Measurements from ENCODE around the gene PTER.
A peak's percentile ranks its signal among the peaks of the same experiment; 100 is the strongest.

PTER gene

DNA sequence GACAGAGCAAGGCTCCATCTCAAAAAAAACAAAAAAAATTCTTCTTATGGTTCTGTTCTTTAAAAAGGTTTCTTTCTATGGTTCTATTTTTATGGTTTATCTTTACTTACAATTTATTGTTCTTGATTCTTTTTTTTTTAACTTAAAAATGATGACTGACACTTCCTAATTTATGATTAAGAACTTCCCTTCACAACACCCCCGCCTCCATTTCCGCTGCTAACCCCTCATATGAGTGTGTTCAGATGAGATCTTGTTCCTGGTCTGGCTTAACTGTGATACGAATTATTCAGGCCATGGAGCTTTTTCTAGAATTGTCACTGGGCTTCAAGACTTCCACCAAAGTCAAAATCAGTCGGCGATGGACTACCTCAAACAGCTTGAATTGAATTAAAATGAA is 33.9 kb downstream of the PTER start:
- peak; percentile 2 to 3 for DNase-seq (ENCODE audit: low read depth in 2 of 2)

DNA sequence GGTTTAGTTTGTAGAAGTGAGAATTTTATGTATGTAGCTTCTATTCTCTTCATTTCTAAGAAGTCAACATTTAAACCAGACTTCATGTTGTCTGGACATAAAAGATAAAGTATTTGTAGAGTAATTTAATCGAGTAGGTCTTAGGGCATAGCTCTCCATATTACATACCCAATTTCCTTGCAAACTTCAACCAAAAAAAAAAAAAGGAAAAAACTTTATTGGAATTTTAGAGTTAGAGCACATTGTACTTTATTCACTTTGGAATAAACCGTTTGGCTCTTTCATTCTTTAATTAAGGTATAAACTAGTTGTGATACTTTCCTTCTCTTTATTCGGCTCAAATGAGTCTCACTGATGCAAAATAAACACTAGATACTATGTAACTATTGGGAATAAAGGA is 36.0 kb downstream of the PTER start:
- DNase-seq (ENCODE audit: low read depth in 2 of 2): no peak

DNA sequence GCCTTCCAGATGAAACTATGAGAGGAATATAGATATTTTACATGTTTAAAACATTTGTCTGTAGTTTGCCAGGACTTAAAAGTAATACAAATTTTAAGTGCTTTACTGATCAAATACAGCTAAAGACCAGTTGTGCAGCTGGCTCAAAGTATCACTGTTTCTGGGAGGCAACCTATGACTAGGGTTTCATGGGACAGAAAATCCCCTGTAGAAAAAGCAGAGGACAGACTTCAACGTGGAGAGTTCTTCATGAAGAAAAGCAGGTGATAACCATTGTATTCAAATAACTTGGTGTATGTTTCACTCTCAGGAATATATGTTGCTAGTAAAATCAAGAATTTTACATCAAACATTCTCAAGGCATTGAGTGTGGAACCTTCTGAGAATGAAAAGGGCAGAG is 40.9 kb downstream of the PTER start:
- no peak for DNase-seq (ENCODE audit: low read depth in 2 of 2)

DNA sequence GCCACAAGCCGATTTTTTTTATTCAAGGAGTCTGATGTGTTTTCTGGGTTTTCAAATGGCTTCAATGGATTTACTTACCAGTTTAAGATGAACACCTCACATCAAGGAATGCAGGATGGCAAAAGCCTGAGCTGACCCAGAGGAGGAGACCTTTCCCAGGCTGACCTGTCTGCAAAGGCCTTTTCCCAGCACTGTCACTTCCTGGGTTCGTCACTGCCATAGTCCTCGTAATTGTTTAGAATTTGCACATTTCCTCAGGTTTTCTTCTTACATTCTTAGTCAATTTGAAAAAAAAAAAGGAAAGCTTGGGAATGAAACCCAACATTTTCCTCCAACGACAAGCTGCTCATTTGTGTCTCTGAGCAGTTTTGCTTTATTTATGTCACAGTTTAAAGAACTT is 42.0 kb downstream of the PTER start:
- DNase-seq (ENCODE audit: low read depth in 2 of 2): no peak

DNA sequence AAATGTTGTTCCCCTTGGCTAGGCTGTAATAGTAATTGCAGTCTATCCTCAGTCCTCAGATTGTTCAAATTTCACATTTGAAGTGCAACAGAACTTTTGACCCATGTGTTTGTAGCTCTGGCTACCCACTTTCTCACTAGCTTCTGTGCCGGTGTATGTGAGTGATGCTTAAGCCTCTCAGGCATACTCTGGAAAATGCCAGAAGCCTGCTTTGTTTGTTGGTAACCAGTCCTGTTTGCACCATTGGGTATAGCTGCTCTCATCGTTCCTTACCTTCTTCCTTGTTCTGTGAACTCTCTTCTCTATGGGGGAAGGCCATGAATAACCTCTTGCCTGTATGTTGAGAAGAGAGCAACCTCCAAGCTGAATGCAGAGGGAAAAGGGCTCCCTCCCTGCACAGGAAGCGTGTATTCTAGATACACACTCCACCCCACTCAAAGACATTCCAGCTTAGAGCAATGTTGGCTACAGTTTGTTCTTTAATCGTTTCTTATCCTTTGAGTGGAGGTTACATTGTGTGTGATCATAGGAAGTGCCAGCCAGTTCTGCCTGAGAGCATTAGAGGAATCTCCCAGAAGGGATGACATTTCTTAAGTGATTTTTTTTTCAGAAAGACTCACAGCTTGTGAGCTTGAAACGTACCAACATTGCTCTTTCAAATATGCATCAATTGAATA is 44.4 kb downstream of the PTER start:
- no peak for DNase-seq (ENCODE audit: low read depth in 2 of 2)

DNA sequence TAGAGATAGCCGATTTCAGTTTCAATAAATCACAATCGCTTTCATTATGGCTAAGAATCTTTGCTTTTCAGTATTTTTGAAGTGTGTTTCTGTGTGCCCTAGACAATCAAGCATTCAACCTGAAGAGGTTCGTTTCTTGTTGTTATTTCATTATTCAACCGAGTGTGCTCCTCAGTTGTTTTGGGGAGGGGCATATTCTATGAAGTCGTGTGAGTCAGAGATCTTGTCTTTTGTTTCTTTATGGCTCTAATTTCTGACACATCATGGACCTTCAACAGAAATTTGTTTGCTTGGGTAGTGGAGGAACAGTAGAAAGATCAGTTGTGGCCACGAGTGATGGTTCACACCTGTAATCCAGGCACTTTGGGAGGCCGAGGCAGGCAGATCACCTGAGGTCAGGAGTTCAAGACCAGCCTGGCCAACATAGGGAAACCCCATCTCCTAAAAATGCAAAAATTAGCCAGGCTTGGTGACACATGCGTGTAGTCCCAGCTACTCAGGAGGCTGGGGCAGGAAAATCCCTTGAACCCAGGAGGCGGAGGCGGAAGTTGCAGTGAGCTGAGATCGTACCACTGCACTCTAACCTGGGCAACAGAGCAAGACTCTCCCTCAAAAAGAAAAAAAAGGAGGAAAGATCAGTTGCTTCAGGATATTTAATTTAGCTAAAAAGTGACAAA is 46.6 kb downstream of the PTER start:
- no peak for DNase-seq (ENCODE audit: low read depth in 2 of 2)

DNA sequence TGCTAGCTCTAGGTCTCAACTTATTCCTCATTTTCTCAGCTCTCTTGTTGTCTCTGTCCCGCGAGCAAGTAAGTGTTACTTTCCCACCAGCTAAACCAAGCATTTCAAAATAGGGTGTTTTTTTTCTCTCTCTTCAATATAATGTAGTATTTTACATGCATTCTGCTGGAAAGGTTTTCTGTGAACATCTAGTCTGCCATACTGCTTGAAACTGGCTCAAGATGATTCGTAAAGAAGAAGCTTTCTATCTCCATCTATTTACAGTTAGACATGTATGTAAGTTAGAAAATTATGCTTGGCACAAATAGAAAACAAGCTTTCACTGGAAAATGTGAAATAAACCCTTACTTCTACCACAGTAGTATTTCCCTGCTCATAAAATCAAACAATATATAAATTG is 53.7 kb downstream of the PTER start:
- no peak for DNase-seq (ENCODE audit: low read depth in 2 of 2)

DNA sequence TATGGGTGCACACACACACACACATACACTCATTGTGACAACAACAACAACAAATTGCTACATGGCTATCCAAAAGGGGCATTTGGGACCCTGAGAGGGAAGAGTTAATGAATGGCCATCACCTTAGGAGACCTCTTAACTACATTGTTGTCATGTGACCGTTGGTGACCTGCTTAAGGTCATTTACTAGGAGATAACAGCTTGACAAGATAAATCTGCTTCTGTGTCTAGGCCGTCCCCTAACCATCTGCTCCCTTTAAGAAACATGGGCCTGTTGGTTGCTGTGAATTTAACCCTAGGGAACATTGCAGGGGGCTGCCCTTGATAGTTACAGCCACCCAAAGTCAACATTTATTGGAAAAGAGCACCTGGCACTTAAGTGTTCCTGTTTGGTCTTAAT is 55.1 kb downstream of the PTER start:
- no peak for DNase-seq (ENCODE audit: low read depth in 2 of 2)

DNA sequence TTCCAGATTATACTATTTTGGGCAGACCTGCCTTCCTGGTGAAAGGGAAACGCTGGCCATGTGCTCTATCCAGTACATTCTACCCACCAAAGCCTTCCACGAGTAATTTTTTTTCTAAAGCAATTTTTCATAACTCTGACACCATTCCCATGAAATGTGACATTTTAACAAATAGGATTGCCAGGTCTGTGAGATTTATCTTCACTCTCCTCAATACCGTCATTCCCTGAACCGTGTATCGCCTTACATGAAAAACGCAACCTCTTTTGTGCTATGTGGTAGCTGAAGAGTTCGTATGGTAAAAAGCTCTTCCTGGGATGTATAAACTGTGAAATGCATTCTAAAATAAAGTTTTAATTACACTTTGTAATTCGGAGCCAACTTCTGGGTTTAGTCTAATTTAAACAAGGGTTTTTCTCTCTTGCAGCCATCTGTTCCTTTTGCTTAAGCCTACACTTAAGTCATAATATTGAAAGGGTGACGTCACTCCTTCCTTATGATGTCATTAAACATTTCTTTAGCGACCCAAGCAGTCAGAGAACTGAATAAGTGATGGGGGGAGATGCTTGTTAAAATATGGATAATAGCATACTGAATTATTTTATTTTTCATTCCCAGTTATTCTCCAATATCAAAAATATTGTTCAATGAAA is 57.2 kb downstream of the PTER start:
- DNase-seq (ENCODE audit: low read depth in 2 of 2): no peak

DNA sequence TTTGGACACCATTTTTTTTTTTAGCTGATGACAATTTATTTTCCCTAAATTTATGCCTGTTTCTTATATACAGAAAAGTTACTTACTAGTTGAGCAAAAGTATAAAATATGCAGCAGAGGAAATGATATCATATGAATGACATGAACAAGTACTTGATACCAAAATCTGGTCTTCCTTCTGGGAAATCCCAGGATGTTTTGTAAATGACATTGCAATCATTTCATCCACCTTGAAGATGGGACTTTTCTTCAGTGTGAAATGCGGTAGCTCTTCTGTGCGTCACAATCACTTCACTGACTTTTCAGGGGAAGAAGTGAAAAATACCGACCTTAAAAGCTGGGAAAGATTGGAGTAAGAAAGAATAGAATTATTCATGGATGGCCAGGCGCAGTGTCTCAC is 61.1 kb downstream of the PTER start:
- no peak for DNase-seq (ENCODE audit: low read depth in 2 of 2)

DNA sequence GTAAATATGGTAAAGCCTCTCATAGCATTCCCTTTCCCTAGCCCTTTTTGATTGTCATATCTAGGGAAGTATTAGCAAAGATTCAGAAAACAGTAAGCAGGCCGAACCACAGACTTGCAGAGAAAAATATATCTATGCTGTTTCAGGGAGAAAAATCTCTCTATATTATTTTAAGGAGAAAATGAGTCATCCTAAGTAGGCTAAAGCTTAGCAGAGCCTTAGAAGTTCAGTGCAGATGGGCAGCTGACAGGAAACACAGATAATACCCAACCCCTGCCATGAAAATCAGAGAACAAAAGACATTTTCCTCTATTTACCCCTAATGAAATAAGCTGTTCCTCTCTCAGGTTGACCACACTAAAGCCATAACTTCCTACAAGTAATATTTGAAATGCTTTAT is 68.4 kb downstream of the PTER start:
- no peak for DNase-seq (ENCODE audit: low read depth in 2 of 2)

DNA sequence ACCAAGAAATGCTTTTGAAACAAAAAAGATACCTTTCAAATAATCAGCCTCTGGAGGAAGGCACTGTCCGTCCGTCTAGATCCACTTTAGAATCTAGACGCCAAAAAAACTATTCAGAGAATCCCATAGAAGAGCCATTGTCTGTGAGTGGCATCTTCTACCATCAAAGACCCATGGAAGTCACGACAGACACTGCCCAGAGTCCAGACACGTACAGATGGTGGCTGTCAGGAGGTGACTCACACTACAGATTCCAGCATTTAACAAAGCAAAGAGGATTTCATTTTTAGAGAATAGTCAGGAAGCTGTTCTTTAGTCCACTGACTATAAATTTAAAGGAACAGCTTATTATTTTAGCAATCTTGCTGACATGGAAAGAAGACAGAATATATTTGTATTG is 73.2 kb downstream of the PTER start:
- no peak for DNase-seq (ENCODE audit: low read depth in 2 of 2)

DNA sequence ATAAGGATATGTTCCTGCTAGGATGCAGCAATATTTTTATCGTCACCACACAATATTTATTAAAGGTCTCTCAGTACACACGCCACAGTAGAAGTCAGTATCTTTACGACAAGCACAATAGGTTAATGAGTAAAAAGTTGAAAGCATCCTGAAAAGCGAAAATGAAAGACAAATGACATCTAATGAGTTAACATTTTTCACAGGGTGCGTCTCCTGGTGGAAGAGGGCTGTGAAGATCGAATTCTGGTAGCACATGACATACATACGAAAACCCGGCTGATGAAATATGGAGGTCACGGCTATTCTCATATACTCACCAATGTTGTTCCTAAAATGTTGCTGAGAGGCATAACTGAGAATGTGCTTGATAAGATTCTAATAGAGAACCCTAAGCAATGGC is 74.0 kb downstream of the PTER start:
- no peak for DNase-seq (ENCODE audit: low read depth in 2 of 2)

DNA sequence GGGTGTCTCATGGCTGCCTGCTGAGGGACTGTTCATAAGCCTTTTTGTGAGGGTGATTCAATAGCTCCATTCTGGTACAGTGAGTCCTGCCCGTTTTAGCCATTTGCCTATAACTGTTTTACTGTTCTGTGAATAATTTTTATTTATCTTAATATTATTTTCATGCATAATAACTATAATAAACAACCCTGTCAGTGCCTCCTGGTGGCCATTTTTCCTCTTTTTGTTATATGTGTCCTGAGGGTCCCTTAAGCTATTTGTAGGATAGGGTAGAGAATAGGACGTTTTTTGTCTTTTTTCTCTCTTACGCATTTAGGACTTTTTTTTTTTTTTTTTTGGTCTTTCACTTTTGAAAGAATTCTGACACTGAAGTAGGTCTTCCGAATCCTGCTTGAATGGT is 82.0 kb downstream of the PTER start:
- DNase-seq (ENCODE audit: low read depth in 2 of 2): no peak

DNA sequence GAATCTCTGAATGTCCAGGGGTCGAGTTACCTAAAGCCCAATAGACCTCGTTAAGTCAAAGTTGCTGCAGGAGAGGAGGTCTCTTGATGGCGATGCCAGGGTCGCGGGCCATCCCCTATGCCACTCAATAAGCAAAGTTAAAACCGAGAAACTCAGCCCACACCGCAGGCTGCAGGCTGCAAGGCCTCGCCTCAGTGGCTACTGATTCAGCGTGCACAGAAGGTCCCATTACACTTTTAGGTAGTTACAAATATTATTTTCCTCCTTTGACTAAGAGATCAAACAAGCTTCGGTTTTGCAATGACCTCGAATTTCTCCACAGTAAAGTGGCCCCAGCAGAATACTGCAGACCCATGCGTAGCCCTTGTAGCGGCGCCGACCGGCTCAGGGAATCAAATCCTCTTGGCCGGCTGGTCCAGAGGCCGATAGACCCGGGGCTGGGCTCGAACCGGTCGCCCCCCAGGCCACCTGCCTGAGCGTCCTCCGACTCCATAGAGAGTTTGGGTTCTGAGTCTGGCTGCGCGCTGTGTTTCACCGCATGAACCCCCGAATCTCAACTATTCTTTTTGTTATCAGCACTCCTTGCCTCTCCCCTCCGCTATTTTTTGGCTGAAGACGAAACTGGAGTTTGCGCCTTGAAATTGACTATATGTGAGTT is 82.6 kb downstream of the PTER start:
- no peak for DNase-seq (ENCODE audit: low read depth in 2 of 2)

DNA sequence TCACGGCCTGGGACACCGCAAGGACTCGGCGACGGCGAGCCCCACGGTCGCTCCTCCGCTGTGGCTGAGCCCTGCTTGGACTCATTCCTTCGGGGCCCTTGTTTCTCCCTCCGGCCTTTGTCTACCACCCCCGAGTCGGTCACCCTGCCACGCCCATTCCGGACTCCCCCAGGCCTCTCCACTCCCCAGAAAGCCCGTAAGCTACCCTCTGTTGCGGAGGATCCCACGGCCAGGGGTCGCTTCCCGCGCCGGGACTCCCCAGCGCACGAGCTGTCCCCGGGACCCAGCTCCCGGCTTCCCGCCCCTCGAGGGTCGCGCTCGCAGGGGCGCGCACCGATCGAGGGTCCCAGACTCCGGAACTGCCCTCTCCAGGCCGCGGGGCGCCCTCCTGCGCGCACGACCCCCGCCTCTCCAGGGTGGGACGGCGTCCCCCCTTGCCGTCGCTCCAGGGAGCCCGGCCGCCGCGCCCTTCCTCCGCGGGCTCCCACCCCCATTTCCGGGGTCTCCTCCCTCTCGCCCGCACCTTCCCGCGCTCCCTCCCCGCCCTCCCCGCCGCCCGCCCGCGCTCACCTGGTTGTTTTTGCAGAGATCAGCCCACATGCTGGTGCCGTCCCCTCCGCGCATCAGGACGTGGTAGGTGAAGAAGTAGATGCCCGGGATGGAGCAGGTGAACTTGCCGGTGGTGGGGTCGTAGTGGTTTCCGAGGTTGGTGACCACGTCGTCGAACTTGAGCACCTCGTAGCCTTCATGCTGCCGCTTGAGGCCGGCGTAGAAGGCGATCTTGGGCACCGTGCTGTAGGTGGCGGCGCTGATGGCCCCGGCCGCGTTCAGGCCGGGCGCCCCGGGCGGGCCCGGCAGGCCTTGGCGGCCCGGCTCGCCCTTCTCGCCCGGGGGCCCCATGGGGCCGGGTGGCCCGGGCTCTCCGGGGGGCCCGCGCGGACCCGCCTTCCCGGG is 83.4 kb downstream of the PTER start:
- DNase-seq (ENCODE audit: low read depth in 2 of 2): no peak

DNA sequence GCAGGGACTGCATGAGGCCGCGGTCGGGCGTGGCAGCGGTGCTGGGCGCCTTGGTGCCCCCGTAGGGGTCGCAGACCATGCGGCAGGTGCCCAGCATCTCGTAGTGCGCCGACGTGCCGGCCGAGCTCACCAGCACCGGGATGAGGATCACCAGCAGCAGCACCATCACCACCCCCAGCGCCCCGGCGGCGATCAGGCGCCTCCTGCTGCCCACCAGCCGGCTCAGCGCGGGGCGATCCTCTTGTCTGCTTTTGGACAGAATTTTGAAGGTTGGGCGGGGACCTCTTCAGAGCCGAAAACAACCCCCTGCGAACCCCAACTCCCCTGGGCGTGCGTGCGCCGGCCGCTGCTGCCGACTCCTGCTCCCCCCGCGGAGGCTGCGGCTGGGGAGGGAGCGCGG is 84.1 kb downstream of the PTER start:
- no peak for DNase-seq (ENCODE audit: low read depth in 2 of 2)

DNA sequence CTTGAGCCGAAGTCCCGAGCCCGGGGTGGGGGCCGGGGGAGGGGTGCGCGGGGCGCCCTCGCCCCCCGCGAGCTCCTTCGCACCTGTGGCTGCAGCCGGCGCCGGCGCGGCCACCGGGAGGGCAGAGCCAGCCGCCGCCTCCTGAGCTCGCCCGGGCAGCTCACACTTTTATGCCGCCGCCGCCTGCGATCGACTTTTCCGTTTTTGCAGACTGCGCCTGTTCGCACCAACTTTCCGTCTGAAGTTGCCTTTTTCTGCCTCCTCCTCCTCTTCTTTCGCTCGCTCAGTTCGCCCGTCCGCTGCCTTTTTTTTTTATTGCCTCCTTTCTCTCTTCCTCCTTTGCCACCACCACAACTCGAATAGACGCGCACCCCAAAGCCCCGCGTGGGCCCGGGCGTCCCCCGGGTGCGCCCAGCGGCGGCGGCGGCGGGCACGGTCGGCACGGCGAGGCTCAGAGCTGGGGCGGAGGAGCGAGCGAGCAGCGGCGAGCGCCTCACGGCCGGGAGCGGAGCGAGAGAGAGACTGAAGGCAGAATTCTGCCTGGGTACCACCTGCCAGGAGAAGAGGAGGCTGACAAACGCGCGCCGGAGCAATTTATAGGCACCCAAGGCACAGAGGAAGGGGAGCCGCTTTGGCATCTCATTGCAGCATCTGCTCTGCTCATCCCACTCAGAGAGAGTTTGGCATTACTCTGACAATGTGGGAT is 84.7 kb downstream of the PTER start, which contains the start of gene C1QL3:
Gene C1QL3 (minus strand): TSS at position 569 of the 706 bp plus-strand sequence. CDS start 814 bp downstream, outside the sequence.
- no peak for DNase-seq (ENCODE audit: low read depth in 2 of 2)

DNA sequence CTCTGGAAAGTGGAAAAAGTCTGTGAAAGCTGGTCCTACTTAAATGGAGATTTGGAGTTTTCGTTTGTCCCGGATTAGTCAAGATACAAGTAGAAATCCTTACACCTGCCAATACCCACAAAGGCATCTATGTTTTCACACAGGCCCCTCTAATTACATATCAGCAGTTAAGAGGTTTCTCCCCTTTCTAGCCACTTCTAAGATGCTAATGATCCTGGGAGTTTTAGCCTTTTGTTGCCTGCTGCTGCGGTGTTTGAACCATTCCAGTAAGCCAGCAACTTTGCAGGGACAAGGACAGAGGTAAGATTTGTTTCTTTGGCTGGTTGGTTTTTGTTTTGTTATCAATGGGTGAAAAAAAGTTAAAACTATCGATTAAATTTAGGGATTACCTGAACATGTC is 90.6 kb downstream of the PTER start:
- DNase-seq (ENCODE audit: low read depth in 2 of 2): no peak

DNA sequence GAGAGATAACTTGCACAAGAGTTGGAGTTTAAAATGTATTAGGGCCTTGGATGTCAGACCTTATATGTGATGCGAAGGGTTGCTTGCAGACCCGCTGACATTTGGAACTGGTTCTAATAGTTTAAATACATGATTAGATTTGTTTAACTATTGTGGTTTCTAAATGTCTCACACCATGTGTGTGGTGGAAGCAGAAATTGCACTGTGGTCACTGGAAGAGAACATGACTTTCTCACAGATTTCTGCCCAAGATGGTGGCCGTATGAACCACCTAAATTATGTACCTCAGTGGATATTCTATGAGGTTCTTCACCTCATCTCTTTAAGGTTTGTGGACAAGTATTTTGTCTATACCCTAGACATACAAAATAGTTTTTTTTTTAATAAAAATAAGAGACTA is 93.0 kb downstream of the PTER start:
- no peak for DNase-seq (ENCODE audit: low read depth in 2 of 2)

DNA sequence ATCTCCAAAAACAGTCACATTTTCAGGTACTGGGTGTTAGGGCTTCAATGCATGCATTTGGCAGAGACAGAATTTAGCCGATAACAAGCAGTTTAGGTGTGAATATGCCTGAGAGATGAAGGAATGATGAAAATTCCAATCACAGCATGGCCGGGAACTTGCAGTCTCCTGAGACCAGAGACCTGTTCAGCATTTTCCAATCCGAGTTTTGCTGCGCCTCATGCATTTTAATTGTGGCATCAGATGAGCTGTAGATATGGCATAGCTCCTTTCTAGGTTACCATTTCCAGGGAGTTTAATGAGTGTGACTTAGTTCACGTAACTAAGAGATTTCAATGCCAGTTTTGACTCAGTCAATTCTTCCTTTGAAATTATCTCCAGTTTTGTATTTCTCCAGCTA is 99.3 kb downstream of the PTER start:
- DNase-seq (ENCODE audit: low read depth in 2 of 2): no peak

All from stimulated activated CD8-positive, alpha-beta memory T cell treated with anti-CD3 and anti-CD28 coated beads, Interleukin-15, amount 100 ng/mL, for 4 hours (primary cell).